B cell (primary cell): ENCODE measurements around the gene PACRG. TPM values are rescaled to one million over a fixed set of nuclear protein-coding genes. Genes with fewer than 3 reads are reported as not detected.

Source experiments
- ATAC-seq: fragments of 200-7000 bp; cut with Tn5 transposase; one replicate; pipeline ENCODE4 v1.10.0; 2021; ENCODE audit warnings: low read depth, mild to moderate bottlenecking, moderate number of reproducible peaks, moderate library complexity
- CTCF ChIA-PET: fragments of 350-600 bp; sonication (Branson Sonifier 250); formaldehyde crosslinking; loops from one replicate; lab custom pipeline; 2021; ENCODE audit warnings: antibody characterized with exemption, inconsistent platforms; lab: Charles Lee
- POLR2A ChIA-PET: fragments of 350-600 bp; sonication (Branson Sonifier 250); formaldehyde crosslinking; loops from one replicate; lab custom pipeline; 2021; ENCODE audit warnings: antibody characterized with exemption; lab: Charles Lee
- DNase-seq: peaks from one replicate; pipeline ENCODE4 v3.0.0; 2013
- H2AFZ ChIP-seq: 2 replicates; pipeline ENCODE4 v1.6.1; 2012; ENCODE audit warnings: mild to moderate bottlenecking, low read depth, low read length; ENCODE audit not compliant: insufficient read depth, poor library complexity, severe bottlenecking
- H3K27ac ChIP-seq, 2 donors: 1 replicate in 1 of 2; 2 replicates in 1 of 2; pipeline ENCODE4 v1.5.1; 2012 to 2013; ENCODE audit warnings: low read length in 2 of 2, mild to moderate bottlenecking in 2 of 2, moderate library complexity in 1 of 2
- H3K27me3 ChIP-seq, 4 experiments: fragments of 200-600 bp in 1 of 4; sonication (generic) in 1 of 4; replicated peaks in 1 of 4; 1 replicate in 2 of 4; 2 replicates in 2 of 4; pipeline versions ENCODE4 v1.6.1 to v1.7.0; 2013 to 2016; ENCODE audit warnings: low read length in 3 of 4, mild to moderate bottlenecking in 2 of 4, mixed read lengths in 1 of 4, moderate library complexity in 1 of 4; ENCODE audit not compliant: insufficient read depth in 4 of 4, control insufficient read depth in 3 of 4; ENCODE audit errors: control extremely low read depth in 1 of 4
- H3K36me3 ChIP-seq, 2 experiments: replicated peaks in 1 of 2; 1 replicate in 1 of 2; 2 replicates in 1 of 2; pipeline versions ENCODE4 v1.6.1 to v1.7.1; 2013; ENCODE audit warnings: low read length in 1 of 2; ENCODE audit not compliant: insufficient read depth in 2 of 2, control insufficient read depth in 1 of 2; ENCODE audit errors: control extremely low read depth in 1 of 2, extremely low read depth in 1 of 2
- H3K4me1 ChIP-seq, 2 donors: fragments of 200-600 bp in 1 of 2; sonication (generic) in 1 of 2; 1 replicate in 1 of 2; 2 replicates in 1 of 2; pipeline versions ENCODE4 v1.5.1 to v1.6.1; 2013 to 2017; ENCODE audit warnings: low read length in 2 of 2; ENCODE audit not compliant: control insufficient read depth in 2 of 2, insufficient read depth in 2 of 2
- H3K4me2 ChIP-seq: replicated peaks from 2 replicates; pipeline ENCODE3; 2012; ENCODE audit warnings: mild to moderate bottlenecking, low read depth, low read length; ENCODE audit not compliant: poor library complexity, severe bottlenecking
- H3K4me3 ChIP-seq, 5 experiments: fragments of 200-600 bp in 1 of 5; sonication (generic) in 1 of 5; 1 replicate in 3 of 5; 2 replicates in 2 of 5; pipeline versions ENCODE4 v1.5.1 to v1.7.0; 2011 to 2016; ENCODE audit warnings: low read length in 4 of 5, mild to moderate bottlenecking in 4 of 5, low read depth in 2 of 5, control low read depth in 1 of 5, moderate library complexity in 1 of 5; ENCODE audit not compliant: insufficient read depth in 1 of 5; ENCODE audit errors: control extremely low read depth in 1 of 5, extremely low read depth in 1 of 5
- H3K79me2 ChIP-seq: fragments of 200-600 bp; sonication (generic); one replicate; pipeline ENCODE4 v1.6.0; 2016; ENCODE audit warnings: low read length; ENCODE audit not compliant: control insufficient read depth, insufficient read depth
- H3K9ac ChIP-seq: fragments of 200-600 bp; sonication (generic); 2 replicates; pipeline ENCODE4 v1.6.1; 2017; ENCODE audit warnings: mild to moderate bottlenecking, low read length, moderate library complexity
- H3K9me3 ChIP-seq, 3 donors: one replicate each; pipeline versions ENCODE4 v1.6.1 to v1.7.1; 2013; ENCODE audit warnings: low read length in 2 of 3; ENCODE audit not compliant: control insufficient read depth in 2 of 3, insufficient read depth in 1 of 3; ENCODE audit errors: control extremely low read depth in 1 of 3
- H4K20me1 ChIP-seq: 2 replicates; pipeline ENCODE4 v1.6.0; 2012; ENCODE audit warnings: mild to moderate bottlenecking, low read length; ENCODE audit not compliant: insufficient read depth, control insufficient read depth, poor library complexity, severe bottlenecking
- H3K27ac Mint-ChIP-seq: one replicate; pipeline ENCODE4 v1.8.0; 2021; ENCODE audit warnings: mixed read lengths
- H3K27me3 Mint-ChIP-seq: one replicate; pipeline ENCODE4 v1.8.0; 2021; ENCODE audit warnings: mixed read lengths
- H3K4me1 Mint-ChIP-seq: one replicate; pipeline ENCODE4 v1.8.0; 2021; ENCODE audit warnings: mixed read lengths
- H3K4me3 Mint-ChIP-seq: one replicate; pipeline ENCODE4 v1.8.0; 2021; ENCODE audit warnings: mixed read lengths
- H3K9me3 Mint-ChIP-seq: one replicate; pipeline ENCODE4 v1.8.0; 2022; ENCODE audit warnings: mixed read lengths; ENCODE audit not compliant: insufficient read depth
- CTCF ChIP-seq: fragments of 200-600 bp; IDR thresholded peaks from one replicate; pipeline ENCODE4 v1.8.0; 2022; ENCODE audit warnings: antibody characterized with exemption, mild to moderate bottlenecking
- EZH2 ChIP-seq: IDR thresholded peaks from 2 replicates; pipeline ENCODE4 v1.6.1; 2012; ENCODE audit warnings: borderline replicate concordance, low read depth, mild to moderate bottlenecking, moderate library complexity, low read length; ENCODE audit not compliant: insufficient read depth, poor library complexity, severe bottlenecking
- WGBS: methylation state at CpG from one replicate; pipeline ENCODE4 v1.1.5; 2013; ENCODE audit warnings: missing lambda C conversion rate; ENCODE audit not compliant: insufficient coverage; 5-methylcytosine and 5-hydroxymethylcytosine counted together
- intact Hi-C: fragments of 100-400 bp; cut with micrococcal nuclease; formaldehyde crosslinking; loops from one replicate; pipeline ENCODE4 v1.10.0; 2022
- polyA plus RNA-seq: library from polyadenylated mRNA; depleted of rRNA; stranded (reverse); fragments of >200 nt; gene quantifications from 2 replicates; pipeline ENCODE4 v1.2.3, GENCODE V29; 2012
- total RNA-seq, 2 donors: library from RNA; stranded (reverse); fragments of 120-200 nt in 1 of 2; gene quantifications; 1 replicate in 1 of 2; 2 replicates in 1 of 2; pipeline versions ENCODE4 v1.2.3 to v1.2.4, GENCODE V29; 2013 to 2022

PACRG gene
- total and polyA plus RNA-seq, 2 donors (not counting 1 experiment from before 2014, with no cell fraction given), result not detected

GRCh38 chr6:162706232-162706631 is 21.5 kb upstream of the PACRG start:
- ATAC-seq (no peak), DNase-seq (no peak)
- no peak overlapping the region for H3K4me3 ChIP-seq
- H3K27ac Mint-ChIP-seq, result no peak overlapping the region
- no peaks in the 10 kb centered on the region for H3K79me2 ChIP-seq
- H4K20me1 ChIP-seq, result no peaks in the 10 kb centered on the region
- H3K27ac ChIP-seq, result no peak overlapping the region
- no peak overlapping the region for H3K9ac ChIP-seq
- peak overlapping the region; percentile 24 for H3K4me2 ChIP-seq
- no peaks in the 10 kb centered on the region for H3K36me3 ChIP-seq
- H3K9me3 ChIP-seq, result no peaks in the 10 kb centered on the region
- 20% methylated on average over 1 of the region's 6 CpGs for WGBS
- intact Hi-C loops, result no loop called here
- H3K27me3 ChIP-seq, result no peaks in the 10 kb centered on the region
- TF ChIP-seq CTCF (no peak), EZH2 (no peak)
- H3K9me3 Mint-ChIP-seq, result no peaks in the 10 kb centered on the region
- no peak overlapping the region for H3K4me3 Mint-ChIP-seq
- ChIA-PET POLR2A (no interaction called here), CTCF (no interaction called here)
- H3K4me1 Mint-ChIP-seq, result peaks cover 5% of the 10 kb centered on the region
- H2AFZ ChIP-seq, result no peak overlapping the region
- H3K27me3 Mint-ChIP-seq, result no peaks in the 10 kb centered on the region
- peaks cover 3 to 6% of the 10 kb centered on the region in 2 donors for H3K4me1 ChIP-seq

- intact Hi-C loops, result no loop called here
- no peaks in the 10 kb centered on the region for H3K9me3 ChIP-seq
- ATAC-seq (no peak), DNase-seq (no peak)
- Mint-ChIP-seq H3K4me3 (no peak overlapping the region), H3K27me3 (no peaks in the 10 kb centered on the region), H3K27ac (no peak overlapping the region), H3K4me1 (peaks cover 5% of the 10 kb centered on the region), H3K9me3 (peaks cover 2% of the 10 kb centered on the region)
- H3K27ac ChIP-seq, result no peak overlapping the region
- no peak for TF ChIP-seq EZH2
- TF ChIP-seq CTCF, result no peak
- no peaks in the 10 kb centered on the region for H3K27me3 ChIP-seq
- ChIA-PET CTCF (no interaction called here), POLR2A (no interaction called here)
- H3K4me1 ChIP-seq, result peaks cover 3 to 6% of the 10 kb centered on the region in 2 donors
- no peaks in the 10 kb centered on the region for H3K36me3 ChIP-seq
- H3K4me3 ChIP-seq, result no peak overlapping the region
- no peak overlapping the region for H2AFZ ChIP-seq
- no peaks in the 10 kb centered on the region for H4K20me1 ChIP-seq
- no peaks in the 10 kb centered on the region for H3K79me2 ChIP-seq
- WGBS, result 80% methylated on average over 1 of the region's 6 CpGs
- no peak overlapping the region for H3K4me2 ChIP-seq
- H3K9ac ChIP-seq, result no peak overlapping the region
Observed at GRCh38 chr6:162708971-162709370, 18.8 kb upstream of the PACRG start.
